Esophagus squamous epithelium (tissue), 4 donors: ENCODE data around the gene LRP2.

ENCODE experiments used
- CTCF ChIP-seq, 6 experiments: fragments of 450-650 bp in 4 of 6; fragments of 200-600 bp in 2 of 6; sonication (generic) in 2 of 6; IDR thresholded peaks; one replicate each; pipeline ENCODE4 v1.5.1; 2016 to 2019; ENCODE audit warnings: antibody characterized with exemption in 6 of 6, mild to moderate bottlenecking in 4 of 6, moderate library complexity in 4 of 6
- POLR2A ChIP-seq, 4 donors: fragments of 450-650 bp; IDR thresholded peaks; one replicate each; pipeline ENCODE4 v1.6.1; 2017; ENCODE audit warnings: antibody characterized with exemption in 4 of 4, mild to moderate bottlenecking in 4 of 4, moderate library complexity in 3 of 4

- TF ChIP-seq CTCF (IDR thresholded peaks at IDR 0.05) (no peak), POLR2A (IDR thresholded peaks at IDR 0.05) (no peak)
These were observed 17.4 kb downstream of the LRP2 start for GRCh38 chr2:169344736-169345485.
